Stimulated activated CD4-positive, alpha-beta T cell treated with anti-CD3 and anti-CD28 coated beads, Interleukin-2, amount 100 ng/mL, for 24 hours (primary cell): ENCODE measurements around the gene TSSK2.

Source experiments
- DNase-seq, 2 donors: peaks; one replicate each; pipeline ENCODE4 v3.0.0-alpha.2; 2020

TSSK2 gene

DNA sequence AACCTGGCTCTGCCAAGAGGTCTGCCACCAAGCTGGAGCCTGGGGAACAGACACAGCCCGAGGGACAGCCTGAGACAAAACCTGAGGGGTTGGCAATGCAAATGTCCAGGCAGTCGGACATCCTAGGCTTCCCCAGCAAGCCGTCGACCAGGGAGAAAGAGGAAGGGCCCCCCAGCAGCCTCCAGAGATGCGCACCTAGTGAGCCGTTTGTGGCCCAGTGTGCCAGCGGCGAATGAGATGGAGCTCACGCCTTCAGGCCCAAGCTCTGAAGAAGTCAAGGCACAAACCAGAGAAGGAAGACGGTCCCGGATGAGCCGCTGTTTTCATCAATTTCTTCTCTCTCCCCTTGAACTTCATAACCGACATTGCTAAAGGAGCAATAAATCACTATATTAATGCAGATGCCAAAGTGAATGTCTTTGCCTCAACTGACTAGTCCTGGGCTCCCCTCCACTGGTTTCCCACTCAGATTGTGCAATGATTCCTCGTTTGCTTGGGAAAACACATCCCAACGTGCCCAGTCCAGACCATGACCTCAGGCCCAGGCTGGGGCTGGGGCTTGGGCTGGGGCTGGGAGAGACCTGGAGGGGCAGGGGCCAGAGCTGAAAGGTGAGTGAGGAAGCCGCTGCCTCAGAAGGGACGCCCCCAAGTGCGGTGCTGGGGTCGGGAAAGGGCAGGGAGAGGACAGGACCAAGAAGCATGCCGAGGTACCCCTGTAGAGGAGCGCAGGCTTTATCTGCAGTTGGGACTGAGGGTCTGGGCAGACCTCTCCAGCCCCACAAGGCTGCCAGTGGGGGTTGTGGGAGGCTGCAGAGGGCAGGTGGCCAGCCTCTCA lies 5.4 kb upstream of the TSSK2 start:
- DNase-seq = no peak

DNA sequence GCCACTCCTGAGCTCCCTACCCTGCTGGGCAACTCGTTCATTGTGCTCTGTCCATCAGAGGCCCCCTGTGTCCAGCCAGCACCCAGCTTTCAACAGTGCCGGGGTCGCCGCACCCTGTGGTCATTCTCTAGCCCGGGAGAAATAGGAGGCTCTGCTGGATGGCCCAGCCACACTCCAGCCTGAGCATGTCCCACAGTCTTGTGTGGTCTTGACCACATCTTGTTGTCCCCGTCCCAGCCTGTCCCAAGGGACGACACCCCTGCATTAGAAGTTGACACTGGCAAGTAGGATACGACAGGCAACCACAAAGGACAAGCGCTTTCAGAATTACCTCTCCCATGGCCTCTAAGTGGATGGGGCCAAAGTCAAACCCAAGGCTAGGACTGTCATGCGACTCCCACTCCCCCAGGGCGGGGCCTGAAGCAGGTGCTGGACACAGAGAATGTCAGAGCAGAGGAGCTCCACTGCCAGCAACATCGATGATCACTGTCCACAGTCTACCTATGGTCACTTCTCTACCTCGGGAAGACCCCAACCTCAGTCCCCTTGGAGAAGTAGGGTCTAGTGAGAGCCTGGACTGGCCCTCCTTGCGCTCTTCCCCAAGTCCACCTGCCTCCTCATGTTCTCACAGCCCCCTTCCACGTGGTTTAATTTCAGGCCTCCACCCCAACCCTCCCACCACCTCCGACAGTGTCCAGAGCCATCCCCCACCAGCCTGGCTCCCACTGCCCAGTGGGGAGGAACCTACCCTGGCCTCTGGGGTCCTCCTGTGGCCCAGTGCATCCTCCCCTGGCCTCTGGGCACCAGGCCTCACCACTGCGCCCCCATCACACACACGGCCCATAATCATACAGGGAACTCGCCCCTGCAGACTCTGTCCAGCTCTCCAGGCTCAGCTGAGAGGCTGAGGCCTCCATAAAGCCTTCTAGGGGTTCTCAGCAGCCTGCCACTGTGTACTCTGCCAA lies 4.5 kb upstream of the TSSK2 start:
- no peak for DNase-seq

- DNase-seq = no peak
Measured at GRCh38 chr22:19127329-19128008, 3.6 kb upstream of the TSSK2 start.

GRCh38 chr22:19128009-19128401 lies 3.1 kb upstream of the TSSK2 start:
- DNase-seq = no peak

GRCh38 chr22:19128946-19129727 lies 2.0 kb upstream of the TSSK2 start:
- no peak for DNase-seq

- no peak for DNase-seq
Measured at GRCh38 chr22:19129871-19130270, 1.2 kb upstream of the TSSK2 start.

DNA sequence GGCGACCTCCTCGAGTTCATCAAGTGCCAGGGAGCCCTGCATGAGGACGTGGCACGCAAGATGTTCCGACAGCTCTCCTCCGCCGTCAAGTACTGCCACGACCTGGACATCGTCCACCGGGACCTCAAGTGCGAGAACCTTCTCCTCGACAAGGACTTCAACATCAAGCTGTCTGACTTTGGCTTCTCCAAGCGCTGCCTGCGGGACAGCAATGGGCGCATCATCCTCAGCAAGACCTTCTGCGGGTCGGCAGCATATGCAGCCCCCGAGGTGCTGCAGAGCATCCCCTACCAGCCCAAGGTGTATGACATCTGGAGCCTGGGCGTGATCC lies 542 bp downstream of the TSSK2 start:
- DNase-seq = no peak

DNA sequence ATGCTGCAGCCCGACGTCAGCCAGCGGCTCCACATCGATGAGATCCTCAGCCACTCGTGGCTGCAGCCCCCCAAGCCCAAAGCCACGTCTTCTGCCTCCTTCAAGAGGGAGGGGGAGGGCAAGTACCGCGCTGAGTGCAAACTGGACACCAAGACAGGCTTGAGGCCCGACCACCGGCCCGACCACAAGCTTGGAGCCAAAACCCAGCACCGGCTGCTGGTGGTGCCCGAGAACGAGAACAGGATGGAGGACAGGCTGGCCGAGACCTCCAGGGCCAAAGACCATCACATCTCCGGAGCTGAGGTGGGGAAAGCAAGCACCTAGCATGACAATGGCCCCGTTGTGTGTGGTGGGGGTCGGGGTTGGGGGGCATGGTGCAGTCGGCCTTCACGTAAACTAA lies 1.0 kb downstream of the TSSK2 start:
- no peak for DNase-seq

DNA sequence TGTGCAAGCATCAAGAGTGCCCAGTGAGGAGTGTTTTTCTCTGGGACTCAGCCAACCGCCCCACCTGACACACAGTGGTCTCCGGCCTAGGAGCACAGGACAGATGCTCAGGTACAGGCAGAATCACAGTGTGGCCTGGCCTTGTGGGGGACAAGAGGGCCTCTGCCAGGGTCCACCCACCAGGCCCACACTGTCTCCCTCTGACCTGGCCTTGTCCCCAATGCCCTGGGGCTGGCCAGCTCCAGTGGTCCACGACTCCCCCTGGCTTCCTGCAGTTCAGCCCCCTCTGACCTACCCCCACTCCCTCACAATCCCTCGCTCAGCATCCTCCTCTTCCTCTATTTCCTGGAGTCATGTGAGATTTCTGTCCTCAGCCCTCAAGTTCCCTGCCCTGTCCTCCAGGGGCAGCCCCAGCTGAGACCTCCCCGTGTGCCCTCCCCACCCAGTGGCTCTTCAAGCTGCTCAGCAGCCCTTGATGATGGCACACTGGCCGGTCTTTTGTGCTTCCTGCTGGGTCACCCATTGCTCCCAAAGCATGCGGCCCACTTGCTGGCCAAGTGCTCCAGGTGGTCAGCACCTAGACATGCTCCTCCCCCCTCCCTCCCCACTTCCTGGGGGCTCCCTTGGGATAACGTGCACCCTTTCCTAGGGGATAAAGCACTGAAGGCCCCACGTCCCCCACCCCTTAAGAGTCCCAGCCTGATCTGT lies 1.7 kb downstream of the TSSK2 start:
- no peak for DNase-seq

DNA sequence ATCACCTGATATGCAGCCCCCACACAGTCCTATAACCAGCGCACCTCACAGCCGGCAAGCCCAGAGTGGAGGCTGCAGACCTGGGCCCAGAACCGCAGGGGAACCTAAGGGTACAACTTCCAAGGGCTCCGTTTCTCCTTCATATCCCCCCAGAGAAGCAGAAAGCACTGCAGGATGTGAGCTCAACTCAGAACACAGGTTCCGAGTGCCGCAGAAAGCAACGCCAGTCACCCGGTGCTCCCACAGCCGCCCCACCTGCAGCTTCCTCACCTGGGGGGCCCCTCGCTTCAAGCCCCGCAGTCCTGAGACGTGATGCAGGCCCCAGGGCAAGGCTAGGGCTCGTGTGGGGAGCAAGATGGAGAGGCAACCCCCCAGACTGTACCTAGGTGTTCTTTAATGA lies 2.5 kb downstream of the TSSK2 start:
- no peak for DNase-seq

DNA sequence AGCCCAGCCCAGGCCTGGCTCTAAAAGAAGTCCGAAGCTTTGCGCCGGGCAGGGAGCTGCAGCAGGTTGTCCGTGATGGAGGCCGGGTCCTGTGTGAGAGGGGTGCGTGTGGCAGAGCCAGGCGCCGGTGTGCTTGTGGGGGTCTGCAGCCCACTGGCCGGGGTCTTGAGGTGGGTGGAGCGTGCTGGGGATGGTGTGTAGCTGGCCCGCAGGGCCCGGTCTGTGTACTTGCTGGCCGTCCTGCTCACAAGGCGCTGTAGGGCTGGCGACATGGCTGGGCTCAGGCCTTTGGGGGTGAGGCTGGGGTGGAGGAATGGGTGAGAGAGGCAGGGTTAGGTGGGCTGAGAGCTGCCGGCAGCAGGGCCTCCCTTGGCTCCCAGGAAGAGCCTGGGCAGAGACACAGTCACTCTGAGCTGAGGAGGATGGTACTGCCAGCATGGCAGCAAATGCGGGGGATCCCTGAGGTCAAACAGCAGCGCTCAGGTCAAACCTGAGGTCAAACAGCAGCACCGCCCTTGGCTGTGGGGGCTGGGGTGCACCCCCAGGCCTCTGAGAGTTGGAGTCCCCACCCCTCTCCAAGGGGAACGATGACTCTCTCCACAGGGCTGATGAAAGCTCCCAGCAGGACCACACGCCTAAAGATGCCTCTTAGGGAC lies 3.2 kb downstream of the TSSK2 start:
- no peak for DNase-seq

DNA sequence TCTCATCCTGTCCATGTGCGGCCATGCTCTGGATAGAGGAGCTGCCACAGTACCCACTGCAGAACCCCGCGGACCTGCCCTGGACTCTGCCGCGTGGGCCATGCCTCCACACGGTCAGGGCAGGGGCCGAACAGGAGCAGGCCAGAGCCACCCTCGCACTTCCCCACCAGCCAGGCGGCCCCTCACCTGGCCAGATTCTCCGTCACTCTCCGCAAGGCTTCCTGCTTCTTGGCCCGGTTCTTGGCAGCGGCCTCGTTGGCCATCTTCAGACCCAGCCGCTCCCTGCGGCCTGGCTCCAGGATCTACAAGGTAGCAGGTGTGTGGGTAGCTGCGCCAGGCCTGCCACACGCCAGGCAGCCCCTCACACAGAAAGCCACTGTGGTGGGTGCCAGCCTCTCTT lies 3.8 kb downstream of the TSSK2 start:
- DNase-seq = no peak

GRCh38 chr22:19136915-19137314 lies 5.8 kb downstream of the TSSK2 start:
- no peak for DNase-seq

- no peak for DNase-seq
Measured at GRCh38 chr22:19137384-19138216, 6.5 kb downstream of the TSSK2 start.

- no peak for DNase-seq
Measured at GRCh38 chr22:19138217-19139000, 7.3 kb downstream of the TSSK2 start.

- no peak for DNase-seq
Measured at GRCh38 chr22:19139001-19139356, 7.9 kb downstream of the TSSK2 start.

DNA sequence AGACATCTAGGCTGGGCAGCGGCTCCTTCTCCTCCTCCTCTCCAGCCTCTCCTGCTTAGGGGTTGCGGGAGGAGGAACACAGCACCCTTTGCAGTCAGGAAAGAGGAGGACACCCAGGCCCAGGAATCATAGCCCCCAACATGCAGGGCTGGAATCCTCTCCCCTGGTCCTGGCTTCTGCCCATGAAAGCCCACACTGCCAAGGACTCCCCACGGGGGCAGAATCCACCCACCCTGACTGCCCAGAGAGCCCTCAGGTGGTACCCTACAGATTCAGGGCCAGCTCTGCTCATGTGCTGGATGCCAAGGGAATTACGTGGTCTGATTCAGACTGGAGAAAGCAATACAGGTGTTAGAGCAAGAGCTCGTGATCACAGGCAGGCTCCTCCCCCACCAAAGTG lies 8.9 kb downstream of the TSSK2 start:
- DNase-seq = no peak

DNA sequence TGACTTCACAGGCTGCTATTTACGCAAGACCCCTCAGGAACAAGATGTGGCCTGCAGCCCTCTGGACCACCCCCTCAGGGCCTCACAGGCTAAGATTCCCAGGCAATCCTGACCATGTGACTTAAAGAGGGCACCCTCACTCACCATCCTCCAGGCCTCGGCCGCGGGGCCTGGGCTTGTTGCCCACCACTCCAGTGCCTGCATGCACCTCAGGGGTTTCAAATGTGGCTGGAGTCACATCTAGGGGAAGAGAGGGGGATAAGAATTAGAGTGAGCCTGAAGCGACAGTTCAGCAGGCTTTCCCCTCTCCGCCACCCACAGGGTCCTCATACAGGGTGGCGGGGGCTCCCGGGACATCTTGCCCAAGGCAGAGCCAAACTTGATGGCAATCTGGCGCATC lies 11.3 kb downstream of the TSSK2 start:
- DNase-seq = no peak

DNA sequence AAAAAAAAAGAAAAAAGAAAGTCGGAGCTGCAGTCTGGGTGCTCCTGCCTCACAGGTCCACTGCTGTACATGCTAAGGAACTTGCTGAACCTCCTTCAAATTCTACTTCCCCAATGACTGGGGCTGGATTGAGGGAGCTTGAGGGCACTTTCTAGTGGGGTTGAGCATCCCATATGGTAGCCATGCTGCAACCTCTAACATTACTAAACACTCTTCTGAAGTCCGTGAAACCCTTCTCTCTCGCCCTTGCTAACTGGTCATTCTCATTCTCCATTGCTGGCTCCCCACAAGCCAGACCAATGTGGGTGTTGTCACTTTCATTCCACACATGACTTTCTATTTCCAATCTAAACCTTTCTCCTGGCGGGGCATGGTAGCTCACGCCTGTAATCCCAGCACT lies 12.1 kb downstream of the TSSK2 start:
- no peak for DNase-seq

GRCh38 chr22:19143967-19144400 lies 12.9 kb downstream of the TSSK2 start:
- peak; percentile 40 for DNase-seq
